ENCODE results near the gene PCSK7. TPM values are rescaled to one million over a fixed set of nuclear protein-coding genes. Genes with fewer than 3 reads are reported as not detected.
A peak's percentile ranks its signal among the peaks of the same experiment; 100 is the strongest.
"Not testable (repeated sequence)": the region's sequence is repeated elsewhere in the genome, so short reads cannot be mapped to it uniquely, and the experiment has no call there.

Gene PCSK7
- 100 to 1,000 TPM; 300 to 325 TPM for total RNA-seq
- polyA plus RNA-seq = 10 to 100 TPM; 33.3 to 84.2 TPM

- no peaks in the 10 kb centered on the region for H3K27me3 Mint-ChIP-seq
- Histone ChIP-seq H3K27me3 (ENCODE audit: insufficient read depth, low read length) (no peaks in the 10 kb centered on the region), H3K4me3 (ENCODE audit: low read length in 2 of 2) (peak within 1 kb of the TSS; percentile 87 to 93), H3K27ac (ENCODE audit: low read depth, low read length) (peak within 1 kb of the TSS; percentile 90), H3K9me3 (ENCODE audit: control insufficient read depth in 1 of 2, low read length in 2 of 2) (no peaks in the 10 kb centered on the region), H3K4me1 (ENCODE audit: insufficient read depth, low read length) (peaks cover 52% of the 10 kb centered on the region), H3K36me3 (ENCODE audit: insufficient read depth, low read length) (peaks cover 32% of the 10 kb centered on the region)
- no peak for DNase-seq
- intact Hi-C loops (cut with micrococcal nuclease) = loop anchor here (1.0 to 5.0 kb wide), 7 partner anchors 49 to 459 kb away; partner anchors contain the start of genes BUD13, CEP164, PAFAH1B2 and SIDT2
- ChIA-PET CTCF (ENCODE audit: partially characterized antibody) (interaction anchor here (1.1 to 3.1 kb wide), 8 partner anchors 10 to 441 kb away, joined by 3 to 28 read pairs (median 6); partner anchors contain the start of genes APOA5, BACE1, CEP164 and SIDT2), POLR2A (ENCODE audit: partially characterized antibody) (interaction anchor here (0.9 to 5.8 kb wide), 17 partner anchors 11 to 1870 kb away, joined by 3 to 68 read pairs (median 4); partner anchors contain the start of genes CEP164, DPAGT1, PAFAH1B2 and SIDT2)
- peaks cover 32 to 66% (median 52%) of the 10 kb centered on the region in 4 donors for H3K4me1 Mint-ChIP-seq
- H3K36me3 Mint-ChIP-seq = peaks cover 28 to 48% of the 10 kb centered on the region in 2 donors
- H3K4me3 Mint-ChIP-seq = peak within 1 kb of the TSS; percentile 97 to 100 (median 99)
- no peaks in the 10 kb centered on the region for H3K9me3 Mint-ChIP-seq
- H3K27ac Mint-ChIP-seq = peak within 1 kb of the TSS; percentile 95 to 100 (median 99)
Observed at GRCh38 chr11:117231842-117232091, at the start of gene PCSK7. TSS of gene PCSK7 (minus strand) at chr11:117232073. CDS start at chr11:117229844, 2,229 bp downstream.

GRCh38 chr11:117281159-117281558, 49.3 kb upstream of the PCSK7 start:
- peak overlapping the region; percentile 69 to 95 (median 90) for H3K4me3 Mint-ChIP-seq
- H3K27me3 ChIP-seq (ENCODE audit: insufficient read depth, low read length) = no peaks in the 10 kb centered on the region
- intact Hi-C loops (cut with micrococcal nuclease) = loop anchor here (2.0 kb wide), 2 partner anchors 46 to 48 kb away; partner anchors contain the start of genes CEP164, PCSK7 and RNF214
- no peaks in the 10 kb centered on the region for H3K9me3 ChIP-seq (ENCODE audit: control insufficient read depth in 1 of 2, low read length in 2 of 2)
- DNase-seq = no peak
- peak overlapping the region; percentile 17 for H3K27ac ChIP-seq (ENCODE audit: low read depth, low read length)
- H3K27me3 Mint-ChIP-seq = no peaks in the 10 kb centered on the region
- peak overlapping the region in 1 of 2 donors; percentile 58 for H3K4me3 ChIP-seq (ENCODE audit: low read length in 2 of 2)
- peaks cover 37 to 52% of the 10 kb centered on the region in 2 donors for H3K36me3 Mint-ChIP-seq
- H3K4me1 Mint-ChIP-seq = peaks cover 41 to 81% (median 57%) of the 10 kb centered on the region in 4 donors
- H3K9me3 Mint-ChIP-seq = no peaks in the 10 kb centered on the region
- peak overlapping the region in 6 of 7 donors; percentile 39 to 97 (median 86) for H3K27ac Mint-ChIP-seq
- POLR2A ChIA-PET (ENCODE audit: partially characterized antibody) = interaction anchor here (1.7 to 2.9 kb wide), 5 partner anchors 9 to 50 kb away, joined by 7 to 35 read pairs (median 17); partner anchors contain the start of genes BACE1, BACE1-AS, CEP164 and PCSK7
- CTCF ChIA-PET (ENCODE audit: partially characterized antibody) = interaction anchor here (0.8 to 1.7 kb wide), 3 partner anchors 28 to 54 kb away, joined by 3 read pairs; partner anchors contain the start of gene CEP164
- peaks cover 58% of the 10 kb centered on the region for H3K4me1 ChIP-seq (ENCODE audit: insufficient read depth, low read length)
- peaks cover 30% of the 10 kb centered on the region for H3K36me3 ChIP-seq (ENCODE audit: insufficient read depth, low read length)

GRCh38 chr11:117279711-117280376, 48.0 kb upstream of the PCSK7 start:
- Histone ChIP-seq H3K4me3 (ENCODE audit: low read length in 2 of 2) (peak overlapping the region; percentile 34 to 58), H3K27me3 (ENCODE audit: insufficient read depth, low read length) (no peaks in the 10 kb centered on the region), H3K4me1 (ENCODE audit: insufficient read depth, low read length) (peaks cover 71% of the 10 kb centered on the region), H3K9me3 (ENCODE audit: control insufficient read depth in 1 of 2, low read length in 2 of 2) (no peaks in the 10 kb centered on the region), H3K36me3 (ENCODE audit: insufficient read depth, low read length) (peaks cover 18% of the 10 kb centered on the region), H3K27ac (ENCODE audit: low read depth, low read length) (peak overlapping the region; percentile 17)
- Mint-ChIP-seq H3K27ac (peak overlapping the region; percentile 80 to 97 (median 93)), H3K9me3 (no peaks in the 10 kb centered on the region), H3K4me3 (peak overlapping the region; percentile 69 to 95 (median 90)), H3K4me1 (peaks cover 45 to 81% (median 66%) of the 10 kb centered on the region in 4 donors), H3K27me3 (no peaks in the 10 kb centered on the region), H3K36me3 (peaks cover 25 to 42% of the 10 kb centered on the region in 2 donors)
- intact Hi-C loops (cut with micrococcal nuclease) = loop anchor here (2.0 kb wide), 2 partner anchors 47 kb away; partner anchors contain the start of genes CEP164, PCSK7 and RNF214
- DNase-seq = peak in 4 of 5 donors; percentile 37 to 52 (median 44)
- ChIA-PET CTCF (ENCODE audit: partially characterized antibody) (interaction anchor here (0.9 to 1.7 kb wide), 6 partner anchors 27 to 53 kb away, joined by 3 to 11 read pairs (median 3); partner anchors contain the start of genes PCSK7 and RNF214), POLR2A (ENCODE audit: partially characterized antibody) (interaction anchor here (0.7 to 2.9 kb wide), 11 partner anchors 10 to 101 kb away, joined by 3 to 35 read pairs (median 7); partner anchors contain the start of genes BACE1, BACE1-AS, CEP164 and PCSK7)

GRCh38 chr11:117278347-117278746, 46.5 kb upstream of the PCSK7 start:
- Histone ChIP-seq H3K36me3 (ENCODE audit: insufficient read depth, low read length) (peaks cover 9% of the 10 kb centered on the region), H3K4me3 (ENCODE audit: low read length in 2 of 2) (no peak overlapping the region), H3K4me1 (ENCODE audit: insufficient read depth, low read length) (peaks cover 77% of the 10 kb centered on the region), H3K27me3 (ENCODE audit: insufficient read depth, low read length) (no peaks in the 10 kb centered on the region), H3K9me3 (ENCODE audit: control insufficient read depth in 1 of 2, low read length in 2 of 2) (no peaks in the 10 kb centered on the region), H3K27ac (ENCODE audit: low read depth, low read length) (no peak overlapping the region)
- ChIA-PET CTCF (ENCODE audit: partially characterized antibody) (interaction anchor here (0.5 kb wide), 1 partner anchor 1142 kb away, joined by 4 read pairs; no protein-coding TSS in a partner anchor), POLR2A (ENCODE audit: partially characterized antibody) (no interaction called here)
- H3K27ac Mint-ChIP-seq = peak overlapping the region; percentile 79 to 94 (median 92)
- H3K9me3 Mint-ChIP-seq = peaks cover 0 to 6% (median 3%) of the 10 kb centered on the region in 8 donors
- H3K36me3 Mint-ChIP-seq = peaks cover 27 to 43% of the 10 kb centered on the region in 2 donors
- DNase-seq = no peak
- H3K4me1 Mint-ChIP-seq = peaks cover 51 to 85% (median 68%) of the 10 kb centered on the region in 4 donors
- intact Hi-C loops (cut with micrococcal nuclease) = no loop called here
- peak overlapping the region in 6 of 8 donors; percentile 18 to 85 (median 62) for H3K4me3 Mint-ChIP-seq
- H3K27me3 Mint-ChIP-seq = no peaks in the 10 kb centered on the region

- ChIA-PET POLR2A (ENCODE audit: partially characterized antibody) (interaction anchor here (0.6 to 1.0 kb wide), 4 partner anchors 44 to 58 kb away, joined by 3 to 6 read pairs (median 4); partner anchors contain the start of gene CEP164), CTCF (ENCODE audit: partially characterized antibody) (interaction anchor here (1.3 kb wide), 1 partner anchor 38 kb away, joined by 3 read pairs; no protein-coding TSS in a partner anchor)
- H3K4me1 ChIP-seq (ENCODE audit: insufficient read depth, low read length) = peaks cover 37% of the 10 kb centered on the region
- peak overlapping the region in 7 of 8 donors; percentile 12 to 61 (median 34) for H3K4me3 Mint-ChIP-seq
- no peaks in the 10 kb centered on the region for H3K36me3 ChIP-seq (ENCODE audit: insufficient read depth, low read length)
- peak overlapping the region; percentile 54 to 88 (median 72) for H3K27ac Mint-ChIP-seq
- intact Hi-C loops (cut with micrococcal nuclease) = loop anchor here (1.0 kb wide), 1 partner anchor 13 kb away; no protein-coding TSS in a partner anchor
- no peak overlapping the region for H3K4me3 ChIP-seq (ENCODE audit: low read length in 2 of 2)
- H3K9me3 ChIP-seq (ENCODE audit: control insufficient read depth in 1 of 2, low read length in 2 of 2) = no peaks in the 10 kb centered on the region
- H3K27ac ChIP-seq (ENCODE audit: low read depth, low read length) = no peak overlapping the region
- H3K9me3 Mint-ChIP-seq = peaks cover 0 to 10% (median 4%) of the 10 kb centered on the region in 8 donors
- DNase-seq = no peak
- no peaks in the 10 kb centered on the region for H3K27me3 Mint-ChIP-seq
- H3K36me3 Mint-ChIP-seq = peaks cover 21 to 32% of the 10 kb centered on the region in 2 donors
- no peaks in the 10 kb centered on the region for H3K27me3 ChIP-seq (ENCODE audit: insufficient read depth, low read length)
- H3K4me1 Mint-ChIP-seq = peaks cover 27 to 49% (median 40%) of the 10 kb centered on the region in 4 donors
Observed at GRCh38 chr11:117273550-117274289, 41.8 kb upstream of the PCSK7 start.

- H3K9me3 ChIP-seq (ENCODE audit: control insufficient read depth in 1 of 2, low read length in 2 of 2); intact Hi-C loops (cut with micrococcal nuclease); H3K27ac ChIP-seq (ENCODE audit: low read depth, low read length); H3K36me3 ChIP-seq (ENCODE audit: insufficient read depth, low read length); DNase-seq; H3K27ac Mint-ChIP-seq; H3K9me3 Mint-ChIP-seq; H3K4me3 Mint-ChIP-seq; POLR2A ChIA-PET (ENCODE audit: partially characterized antibody); H3K27me3 ChIP-seq (ENCODE audit: insufficient read depth, low read length); H3K4me3 ChIP-seq (ENCODE audit: low read length in 2 of 2); H3K27me3 Mint-ChIP-seq: not testable (repeated sequence)
- H3K4me1 Mint-ChIP-seq = peaks cover 21 to 38% (median 31%) of the 10 kb centered on the region in 4 donors
- CTCF ChIA-PET (ENCODE audit: partially characterized antibody) = interaction anchor here (1.0 kb wide), 1 partner anchor 37 kb away, joined by 3 read pairs; no protein-coding TSS in a partner anchor
- peaks cover 28% of the 10 kb centered on the region for H3K4me1 ChIP-seq (ENCODE audit: insufficient read depth, low read length)
- peaks cover 23 to 44% of the 10 kb centered on the region in 2 donors for H3K36me3 Mint-ChIP-seq
Observed at GRCh38 chr11:117272175-117272574, 40.3 kb upstream of the PCSK7 start.

All from CD4-positive, alpha-beta memory T cell (primary cell).